Natural killer cell (primary cell): Measurements from ENCODE around the gene MCRIP2. TPM values are rescaled to one million over a fixed set of nuclear protein-coding genes. Genes with fewer than 3 reads are reported as not detected.
"Not testable (repeated sequence)": the region's sequence is repeated elsewhere in the genome, so short reads cannot be mapped to it uniquely, and the experiment has no call there.

Experiments used
- ATAC-seq, 3 donors: fragments of 150-1000 bp in 2 of 3; fragments of 200-7000 bp in 1 of 3; cut with Tn5 transposase; 1 replicate in 1 of 3; 2 replicates in 2 of 3; pipeline ENCODE4 v1.10.0; 2021; ENCODE audit warnings: mild to moderate bottlenecking in 2 of 3, moderate library complexity in 2 of 3
- DNase-seq, 2 donors: peaks; one replicate each; pipeline versions ENCODE4 v3.0.0 to v3.0.0-alpha.2; 2013 to 2021; ENCODE audit warnings: mixed read lengths in 1 of 2
- H3K27ac ChIP-seq: one replicate; pipeline ENCODE4 v1.5.1; 2013; ENCODE audit warnings: mild to moderate bottlenecking, low read length
- H3K27me3 ChIP-seq: one replicate; pipeline ENCODE4 v1.6.1; 2013; ENCODE audit warnings: low read length; ENCODE audit not compliant: control insufficient read depth, insufficient read depth
- H3K36me3 ChIP-seq: one replicate; pipeline ENCODE4 v1.6.1; 2013; ENCODE audit warnings: low read length; ENCODE audit not compliant: control insufficient read depth, insufficient read depth
- H3K4me1 ChIP-seq: one replicate; pipeline ENCODE4 v1.6.1; 2013; ENCODE audit warnings: low read length; ENCODE audit not compliant: control insufficient read depth, insufficient read depth
- H3K4me3 ChIP-seq: one replicate; pipeline ENCODE4 v1.5.1; 2013; ENCODE audit warnings: low read length
- H3K9me3 ChIP-seq: one replicate; pipeline ENCODE4 v1.6.1; 2013; ENCODE audit warnings: low read length; ENCODE audit not compliant: control insufficient read depth, insufficient read depth
- H3K27ac Mint-ChIP-seq, 2 donors: one replicate each; pipeline ENCODE4 v1.8.0; 2022; ENCODE audit warnings: mild to moderate bottlenecking in 2 of 2, mixed read lengths in 2 of 2, moderate library complexity in 1 of 2
- H3K27me3 Mint-ChIP-seq, 2 donors: one replicate each; pipeline ENCODE4 v1.8.0; 2022; ENCODE audit warnings: low read depth in 2 of 2, mixed read lengths in 2 of 2
- H3K36me3 Mint-ChIP-seq: one replicate; pipeline ENCODE4 v1.8.0; 2022; ENCODE audit warnings: mixed read lengths
- H3K4me1 Mint-ChIP-seq, 2 donors: one replicate each; pipeline ENCODE4 v1.8.0; 2022; ENCODE audit warnings: mixed read lengths in 2 of 2
- H3K4me3 Mint-ChIP-seq: one replicate; pipeline ENCODE4 v1.8.0; 2022; ENCODE audit warnings: mild to moderate bottlenecking, moderate library complexity, mixed read lengths
- H3K9me3 Mint-ChIP-seq, 2 donors: one replicate each; pipeline ENCODE4 v1.8.0; 2022; ENCODE audit warnings: mixed read lengths in 2 of 2
- WGBS: methylation state at CpG from one replicate; pipeline ENCODE4 v1.1.7; 2013; ENCODE audit warnings: missing lambda C conversion rate; ENCODE audit not compliant: insufficient coverage; 5-methylcytosine and 5-hydroxymethylcytosine counted together
- intact Hi-C: fragments of 100-400 bp; cut with micrococcal nuclease; formaldehyde crosslinking; loops from one replicate; pipeline ENCODE4 v1.14.2; 2022
- total RNA-seq, 4 donors: library from RNA; stranded (reverse); fragments of 120-200 nt in 1 of 4; gene quantifications; one replicate each; pipeline versions ENCODE4 v1.2.3 to v1.2.4, GENCODE V29; 2013 to 2022
- TF ChIP-seq, protein P1 (sequence below): fragments of 200-600 bp; IDR thresholded peaks from one replicate; pipeline ENCODE4 v1.8.0; 2022; ENCODE audit warnings: antibody characterized with exemption

MCRIP2 gene
- total RNA-seq, 3 donors from 2014 or later (not counting 1 experiment from before 2014, with no cell fraction given) = 11.3 to 17.4 (median 15.7) TPM

DNA sequence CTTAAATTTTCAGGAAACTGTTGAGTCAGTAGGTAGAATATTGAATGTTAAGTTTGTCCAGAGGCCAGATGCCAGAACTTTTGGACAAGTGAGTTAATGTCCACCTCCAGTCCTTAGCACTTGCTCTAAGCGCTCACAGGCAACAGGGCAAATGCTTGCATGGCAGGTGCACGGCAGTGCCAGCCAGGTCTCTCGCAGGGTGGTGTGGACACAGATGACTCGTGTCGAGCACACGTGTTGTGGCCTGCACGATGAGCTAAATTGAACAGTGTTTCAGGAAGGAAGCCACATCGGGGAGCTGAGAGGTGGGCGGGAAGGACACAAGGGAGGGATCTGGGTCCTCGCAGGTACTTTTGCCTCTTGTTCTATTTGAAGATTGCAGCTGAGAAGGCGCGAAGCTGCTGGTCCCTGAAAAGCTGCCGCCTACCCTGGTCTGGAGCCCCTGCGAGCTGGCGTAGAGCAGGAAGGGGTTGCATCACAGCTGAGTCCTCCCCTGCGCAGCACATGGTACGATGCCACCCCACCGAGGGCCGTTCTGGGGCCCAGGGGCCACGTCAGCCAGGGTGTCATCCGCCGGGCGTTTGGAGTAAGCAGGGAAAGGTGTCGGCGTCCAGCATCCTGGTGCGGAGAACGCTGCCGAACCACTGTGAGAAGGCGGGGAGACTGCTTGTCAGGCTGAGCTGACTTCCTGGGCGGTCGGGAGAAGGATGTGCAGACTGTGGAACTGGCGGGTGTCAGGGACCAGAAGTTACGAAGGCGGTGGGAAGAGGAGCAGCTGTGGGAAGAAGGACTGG lies 45.5 kb upstream of the MCRIP2 start:
- WGBS = 91% methylated on average over 34 of the region's 34 CpGs
- Mint-ChIP-seq H3K9me3 (no peaks in the 10 kb centered on the region), H3K4me1 (peaks cover 9 to 37% of the 10 kb centered on the region in 2 donors), H3K4me3 (no peak overlapping the region), H3K27me3 (no peaks in the 10 kb centered on the region), H3K27ac (no peak overlapping the region), H3K36me3 (no peaks in the 10 kb centered on the region)
- ATAC-seq = no peak
- H3K27me3 ChIP-seq = no peaks in the 10 kb centered on the region
- TF ChIP-seq, protein P1, sequence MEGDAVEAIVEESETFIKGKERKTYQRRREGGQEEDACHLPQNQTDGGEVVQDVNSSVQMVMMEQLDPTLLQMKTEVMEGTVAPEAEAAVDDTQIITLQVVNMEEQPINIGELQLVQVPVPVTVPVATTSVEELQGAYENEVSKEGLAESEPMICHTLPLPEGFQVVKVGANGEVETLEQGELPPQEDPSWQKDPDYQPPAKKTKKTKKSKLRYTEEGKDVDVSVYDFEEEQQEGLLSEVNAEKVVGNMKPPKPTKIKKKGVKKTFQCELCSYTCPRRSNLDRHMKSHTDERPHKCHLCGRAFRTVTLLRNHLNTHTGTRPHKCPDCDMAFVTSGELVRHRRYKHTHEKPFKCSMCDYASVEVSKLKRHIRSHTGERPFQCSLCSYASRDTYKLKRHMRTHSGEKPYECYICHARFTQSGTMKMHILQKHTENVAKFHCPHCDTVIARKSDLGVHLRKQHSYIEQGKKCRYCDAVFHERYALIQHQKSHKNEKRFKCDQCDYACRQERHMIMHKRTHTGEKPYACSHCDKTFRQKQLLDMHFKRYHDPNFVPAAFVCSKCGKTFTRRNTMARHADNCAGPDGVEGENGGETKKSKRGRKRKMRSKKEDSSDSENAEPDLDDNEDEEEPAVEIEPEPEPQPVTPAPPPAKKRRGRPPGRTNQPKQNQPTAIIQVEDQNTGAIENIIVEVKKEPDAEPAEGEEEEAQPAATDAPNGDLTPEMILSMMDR = no peak
- H3K4me3 ChIP-seq = no peak overlapping the region
- H3K36me3 ChIP-seq = no peaks in the 10 kb centered on the region
- intact Hi-C loops = no loop called here
- H3K27ac ChIP-seq = no peak overlapping the region
- no peak for DNase-seq
- no peaks in the 10 kb centered on the region for H3K9me3 ChIP-seq
- H3K4me1 ChIP-seq = peaks cover 23% of the 10 kb centered on the region

- H3K36me3 Mint-ChIP-seq = no peaks in the 10 kb centered on the region
- H3K27me3 Mint-ChIP-seq = no peaks in the 10 kb centered on the region
- peaks cover 20% of the 10 kb centered on the region for H3K4me1 ChIP-seq
- H3K9me3 Mint-ChIP-seq = no peaks in the 10 kb centered on the region
- DNase-seq (no peak), ATAC-seq (no peak)
- TF ChIP-seq, protein P1 = no peak
- 97% methylated on average over 12 of the region's 12 CpGs for WGBS
- intact Hi-C loops = no loop called here
- no peaks in the 10 kb centered on the region for H3K36me3 ChIP-seq
- H3K4me3 Mint-ChIP-seq = no peak overlapping the region
- H3K27ac Mint-ChIP-seq = no peak overlapping the region
- no peaks in the 10 kb centered on the region for H3K9me3 ChIP-seq
- H3K4me1 Mint-ChIP-seq = peaks cover 6 to 32% of the 10 kb centered on the region in 2 donors
- no peaks in the 10 kb centered on the region for H3K27me3 ChIP-seq
- no peak overlapping the region for H3K4me3 ChIP-seq
- no peak overlapping the region for H3K27ac ChIP-seq
Measured at GRCh38 chr16:596736-597060, 44.9 kb upstream of the MCRIP2 start.

DNA sequence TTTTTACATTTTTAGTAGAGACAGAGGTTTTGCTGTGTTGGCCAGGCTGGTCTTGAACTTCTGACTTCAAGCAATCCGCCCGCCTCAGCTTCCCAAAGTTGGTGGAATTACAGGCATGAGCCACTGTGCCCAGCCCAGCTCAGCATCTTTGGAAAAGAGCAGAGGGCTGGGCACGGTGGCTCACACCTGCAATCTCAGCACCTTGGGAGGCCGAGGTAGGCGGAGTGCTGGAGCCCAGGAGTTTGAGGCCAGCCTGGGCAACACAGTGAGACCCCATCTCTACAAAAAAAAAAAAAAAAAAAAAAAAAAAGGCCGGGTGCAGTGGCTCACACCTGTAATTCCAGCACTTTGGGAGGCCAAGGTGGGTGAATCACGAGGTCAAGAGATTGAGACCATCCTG lies 44.0 kb upstream of the MCRIP2 start:
- intact Hi-C loops, H3K4me3 ChIP-seq, H3K27ac Mint-ChIP-seq, H3K9me3 Mint-ChIP-seq, H3K36me3 ChIP-seq, DNase-seq, H3K4me3 Mint-ChIP-seq, H3K36me3 Mint-ChIP-seq, H3K27ac ChIP-seq, H3K27me3 ChIP-seq, H3K9me3 ChIP-seq, ATAC-seq, H3K27me3 Mint-ChIP-seq: not testable (repeated sequence)
- H3K4me1 Mint-ChIP-seq = peaks cover 8 to 28% of the 10 kb centered on the region in 2 donors
- peaks cover 11% of the 10 kb centered on the region for H3K4me1 ChIP-seq
- 94% methylated on average over 7 of the region's 7 CpGs for WGBS

DNA sequence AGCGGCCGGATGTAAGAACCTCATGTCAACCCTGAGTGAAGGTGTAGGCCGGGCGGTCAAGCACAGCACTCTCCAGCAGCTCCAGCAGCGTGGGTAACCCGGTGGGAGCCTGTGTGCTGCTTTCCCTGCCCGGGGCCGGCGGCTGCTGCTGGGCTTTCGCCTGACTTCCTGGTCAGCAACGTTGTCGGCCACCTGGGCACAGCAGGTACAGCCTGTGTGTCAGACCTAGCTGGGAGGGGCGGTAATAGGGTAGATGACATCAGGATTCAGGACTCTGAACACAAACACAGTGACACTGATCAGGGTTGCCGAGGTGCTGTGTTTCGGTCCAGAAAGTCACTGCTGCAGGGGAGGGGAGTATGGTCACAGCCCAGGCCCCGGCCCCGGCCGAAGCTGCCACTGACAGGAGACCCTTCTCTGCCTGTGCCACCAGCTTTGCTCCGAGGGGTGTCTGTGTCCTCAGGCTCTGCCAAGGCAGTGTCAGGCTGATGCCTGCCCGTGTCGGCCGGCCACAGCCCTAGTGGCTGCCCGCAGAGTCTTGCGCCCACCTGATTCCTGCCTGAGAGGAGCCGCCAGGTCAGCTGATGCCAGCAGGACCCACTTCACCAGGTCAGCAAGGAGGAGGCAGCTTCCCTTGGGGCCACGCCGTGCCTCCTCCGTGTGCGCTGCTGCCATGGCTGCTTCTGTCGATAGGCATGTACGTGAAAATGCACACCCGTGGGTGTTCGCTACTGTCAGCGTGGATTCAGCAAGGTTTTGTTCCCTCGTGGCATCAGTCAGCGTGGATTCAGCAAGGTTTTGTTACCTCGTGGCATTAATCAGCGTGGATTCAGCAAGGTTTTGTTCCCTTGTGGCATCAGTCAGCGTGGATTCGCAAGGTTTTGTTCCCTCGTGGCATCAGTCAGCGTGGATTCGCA lies 42.5 kb upstream of the MCRIP2 start:
- Mint-ChIP-seq H3K27me3 (no peaks in the 10 kb centered on the region), H3K36me3 (no peaks in the 10 kb centered on the region), H3K4me3 (no peak overlapping the region), H3K4me1 (peaks cover 14 to 30% of the 10 kb centered on the region in 2 donors), H3K27ac (no peak overlapping the region), H3K9me3 (no peaks in the 10 kb centered on the region)
- TF ChIP-seq, protein P1 = no peak
- ATAC-seq (no peak), DNase-seq (no peak)
- intact Hi-C loops = no loop called here
- no peak overlapping the region for H3K4me3 ChIP-seq
- H3K27me3 ChIP-seq = no peaks in the 10 kb centered on the region
- H3K9me3 ChIP-seq = no peaks in the 10 kb centered on the region
- no peak overlapping the region for H3K27ac ChIP-seq
- H3K4me1 ChIP-seq = peaks cover 3% of the 10 kb centered on the region
- 99% methylated on average over 38 of the region's 43 CpGs for WGBS
- H3K36me3 ChIP-seq = no peaks in the 10 kb centered on the region
